ENCODE data around the gene LBHD2. TPM values are rescaled to one million over a fixed set of nuclear protein-coding genes. Genes with fewer than 3 reads are reported as not detected.

Gene LBHD2
- total RNA-seq, 4 donors from 2014 or later, result 1.4 to 2.1 TPM; not detected in 2

- TF ChIP-seq CTCF (IDR thresholded peaks at IDR 0.05; ENCODE audit: low read depth), result no peak
Measured at GRCh38 chr14:103127861-103128598, 44.0 kb downstream of the LBHD2 start.

- TF ChIP-seq CTCF (IDR thresholded peaks at IDR 0.05; ENCODE audit: low read depth), result no peak
Measured at GRCh38 chr14:103128631-103129300, 44.8 kb downstream of the LBHD2 start.

GRCh38 chr14:103129301-103130016 is 45.4 kb downstream of the LBHD2 start:
- no peak for TF ChIP-seq CTCF (IDR thresholded peaks at IDR 0.05; ENCODE audit: low read depth)

GRCh38 chr14:103130017-103130764 is 46.2 kb downstream of the LBHD2 start:
- no peak for TF ChIP-seq CTCF (IDR thresholded peaks at IDR 0.05; ENCODE audit: low read depth)

GRCh38 chr14:103130965-103131364 is 47.0 kb downstream of the LBHD2 start:
- TF ChIP-seq CTCF (IDR thresholded peaks at IDR 0.05; ENCODE audit: low read depth), result no peak

GRCh38 chr14:103131580-103131979 is 47.6 kb downstream of the LBHD2 start:
- no peak for TF ChIP-seq CTCF (IDR thresholded peaks at IDR 0.05; ENCODE audit: low read depth)
